Measurements from ENCODE around the gene PRR23B. TPM values are rescaled to one million over a fixed set of nuclear protein-coding genes. Genes with fewer than 3 reads are reported as not detected.

The PRR23B gene
- total RNA-seq, 1 donor from 2014 or later, result not detected

DNA sequence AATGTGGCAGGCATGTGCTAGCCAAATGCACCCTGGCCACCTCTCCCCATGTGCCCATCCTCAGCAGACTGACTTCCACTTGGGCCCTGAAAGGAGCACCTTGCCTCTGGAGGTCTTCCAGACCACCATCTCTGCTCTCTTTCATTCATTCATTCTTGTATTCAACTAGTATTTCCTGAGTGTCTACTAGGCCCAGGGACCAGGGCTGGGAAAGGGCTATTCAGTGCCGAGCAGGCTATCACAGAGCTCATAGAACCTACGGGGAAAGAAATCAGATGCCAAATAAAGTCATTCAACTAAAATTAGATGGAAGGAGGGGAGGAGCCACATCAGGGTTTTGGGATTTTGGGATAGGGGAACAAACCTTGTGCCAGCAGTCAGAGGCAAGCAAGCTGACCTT lies 33.5 kb downstream of the PRR23B start:
- H3K9me3 Mint-ChIP-seq (ENCODE audit: low read depth), result no peaks in the 10 kb centered on the region
- no peak for TF ChIP-seq CTCF (IDR thresholded peaks at IDR 0.05)
- no peak overlapping the region for H3K4me3 Mint-ChIP-seq (ENCODE audit: unreplicated experiment)
- no peak for DNase-seq (ENCODE audit: low spot score)
- H3K27me3 Mint-ChIP-seq (ENCODE audit: low read depth), result peaks cover 26% of the 10 kb centered on the region
- H3K36me3 Mint-ChIP-seq (ENCODE audit: low read depth), result no peaks in the 10 kb centered on the region
- H3K27ac Mint-ChIP-seq (ENCODE audit: unreplicated experiment), result no peak overlapping the region
- no peaks in the 10 kb centered on the region for H3K4me1 Mint-ChIP-seq (ENCODE audit: low read depth)

DNA sequence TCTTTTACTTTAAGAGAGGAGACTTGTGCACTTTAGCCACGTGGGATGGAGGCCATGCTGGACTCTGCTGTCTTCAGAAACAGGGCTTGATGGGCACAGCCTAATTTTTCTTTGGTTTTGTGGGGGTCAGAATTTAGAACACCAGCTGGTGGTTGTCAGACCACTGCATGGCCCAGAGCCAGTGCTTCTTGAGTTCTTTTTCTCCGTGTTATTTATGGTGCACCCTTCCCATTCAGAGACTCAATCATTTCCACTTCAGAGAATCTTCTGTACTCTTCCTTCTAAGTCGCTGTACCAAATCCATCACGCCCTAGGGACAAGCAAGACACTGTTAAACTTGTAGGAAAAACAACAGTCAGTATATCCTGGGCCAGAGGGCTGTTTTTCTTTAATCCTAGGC lies 34.8 kb downstream of the PRR23B start:
- DNase-seq (ENCODE audit: low spot score), result no peak
- H3K4me3 Mint-ChIP-seq (ENCODE audit: unreplicated experiment), result no peak overlapping the region
- no peak overlapping the region for H3K27ac Mint-ChIP-seq (ENCODE audit: unreplicated experiment)
- no peaks in the 10 kb centered on the region for H3K36me3 Mint-ChIP-seq (ENCODE audit: low read depth)
- peaks cover 29% of the 10 kb centered on the region for H3K27me3 Mint-ChIP-seq (ENCODE audit: low read depth)
- H3K9me3 Mint-ChIP-seq (ENCODE audit: low read depth), result no peaks in the 10 kb centered on the region
- no peak for TF ChIP-seq CTCF (IDR thresholded peaks at IDR 0.05)
- H3K4me1 Mint-ChIP-seq (ENCODE audit: low read depth), result no peaks in the 10 kb centered on the region

DNA sequence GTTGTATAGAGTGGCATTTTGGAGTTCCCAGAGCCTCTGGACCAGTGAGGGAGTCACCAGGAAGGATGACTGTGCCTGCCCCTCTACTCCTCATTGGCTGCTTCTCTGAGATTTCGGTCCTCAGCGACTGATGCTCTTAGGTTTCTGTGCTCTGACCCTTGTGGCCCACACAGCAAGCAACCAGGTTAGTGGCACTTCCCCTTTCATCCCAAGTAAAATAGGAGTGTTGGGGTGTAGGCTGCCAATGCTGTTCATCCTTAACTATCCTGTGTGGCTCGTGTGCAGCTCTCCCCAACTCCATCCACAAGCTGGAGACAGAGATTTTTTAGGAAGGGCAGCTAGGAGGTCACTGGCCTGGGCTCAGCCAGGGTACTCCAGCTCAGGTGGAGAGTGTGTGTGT lies 35.9 kb downstream of the PRR23B start:
- H3K4me1 Mint-ChIP-seq (ENCODE audit: low read depth), result no peaks in the 10 kb centered on the region
- H3K9me3 Mint-ChIP-seq (ENCODE audit: low read depth), result no peaks in the 10 kb centered on the region
- peaks cover 29% of the 10 kb centered on the region for H3K27me3 Mint-ChIP-seq (ENCODE audit: low read depth)
- H3K36me3 Mint-ChIP-seq (ENCODE audit: low read depth), result no peaks in the 10 kb centered on the region
- no peak for DNase-seq (ENCODE audit: low spot score)
- TF ChIP-seq CTCF (IDR thresholded peaks at IDR 0.05), result no peak
- H3K4me3 Mint-ChIP-seq (ENCODE audit: unreplicated experiment), result no peak overlapping the region
- no peak overlapping the region for H3K27ac Mint-ChIP-seq (ENCODE audit: unreplicated experiment)

DNA sequence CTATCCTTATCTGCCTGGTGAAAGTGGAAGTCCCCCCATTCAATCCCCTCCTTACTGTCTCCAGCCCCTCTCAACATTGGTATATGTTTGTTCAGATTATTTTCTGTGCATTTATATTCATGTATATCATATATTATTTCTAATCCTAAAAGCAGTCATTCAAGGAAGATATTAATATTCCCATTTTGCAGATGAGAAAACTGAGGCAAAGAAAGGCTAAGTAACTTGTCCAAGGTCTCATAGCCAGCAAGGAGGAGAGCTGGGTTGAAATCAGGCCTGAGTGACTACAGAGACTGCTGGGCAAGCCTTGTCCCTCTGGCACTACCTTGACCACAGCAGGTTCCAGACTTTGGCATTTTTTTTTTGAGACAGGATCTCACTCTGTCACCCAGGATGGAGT lies 44.7 kb downstream of the PRR23B start:
- H3K27ac Mint-ChIP-seq (ENCODE audit: unreplicated experiment), result no peak overlapping the region
- no peaks in the 10 kb centered on the region for H3K9me3 Mint-ChIP-seq (ENCODE audit: low read depth)
- H3K4me1 Mint-ChIP-seq (ENCODE audit: low read depth), result no peaks in the 10 kb centered on the region

GRCh38 chr3:138975351-138975750 lies 45.4 kb downstream of the PRR23B start:
- H3K9me3 Mint-ChIP-seq (ENCODE audit: low read depth), result no peaks in the 10 kb centered on the region

More for the DNA sequence above, 44.7 kb downstream of the PRR23B start:
- Mint-ChIP-seq H3K36me3 (ENCODE audit: low read depth) (no peaks in the 10 kb centered on the region), H3K4me3 (ENCODE audit: unreplicated experiment) (no peak overlapping the region), H3K27me3 (ENCODE audit: low read depth) (peaks cover 18% of the 10 kb centered on the region)
- TF ChIP-seq CTCF (IDR thresholded peaks at IDR 0.05), result no peak
- no peak for DNase-seq (ENCODE audit: low spot score)

More at GRCh38 chr3:138975351-138975750, 45.4 kb downstream of the PRR23B start:
- peaks cover 25% of the 10 kb centered on the region for H3K27me3 Mint-ChIP-seq (ENCODE audit: low read depth)
- no peak overlapping the region for H3K27ac Mint-ChIP-seq (ENCODE audit: unreplicated experiment)
- no peaks in the 10 kb centered on the region for H3K36me3 Mint-ChIP-seq (ENCODE audit: low read depth)
- TF ChIP-seq CTCF (IDR thresholded peaks at IDR 0.05), result no peak
- H3K4me3 Mint-ChIP-seq (ENCODE audit: unreplicated experiment), result no peak overlapping the region
- H3K4me1 Mint-ChIP-seq (ENCODE audit: low read depth), result no peaks in the 10 kb centered on the region
- DNase-seq (ENCODE audit: low spot score), result no peak

Measured in chondrocyte (in vitro differentiated cells).